ENCODE data around the gene MT1F. TPM values are rescaled to one million over a fixed set of nuclear protein-coding genes. Genes with fewer than 3 reads are reported as not detected.
A peak's percentile ranks its signal among the peaks of the same experiment; 100 is the strongest.

MT1F gene
- total RNA-seq, 4 donors from 2014 or later: 1.7 to 4.6 TPM; not detected in 2

- no peak for ATAC-seq
- 100% methylated on average over 1 to 2 of the region's 3 CpGs for WGBS, 2 donors (ENCODE audit: low coverage in 1 of 2)
These were observed 21.4 kb downstream of the MT1F start for GRCh38 chr16:56679078-56679730.

GRCh38 chr16:56679818-56680217 is 22.1 kb downstream of the MT1F start:
- no peak for ATAC-seq
- Histone ChIP-seq H3K9me3 (no peaks in the 10 kb centered on the region), H3K4me1 (peaks cover 0 to 44% (median 18%) of the 10 kb centered on the region in 3 donors), H3K27me3 (peaks cover 23% of the 10 kb centered on the region), H3K36me3 (no peaks in the 10 kb centered on the region), H3K4me3 (no peak overlapping the region), H3K27ac (no peak overlapping the region)
- no peak for TF ChIP-seq POLR2A (IDR thresholded peaks at IDR 0.05)
- TF ChIP-seq CTCF (IDR thresholded peaks at IDR 0.05): no peak
- TF ChIP-seq EP300 (IDR thresholded peaks at IDR 0.05): no peak
- TF ChIP-seq POLR2AphosphoS5 (IDR thresholded peaks at IDR 0.05): no peak
- WGBS, 2 donors (ENCODE audit: low coverage in 1 of 2): 69 to 77% methylated on average over 3 to 4 of the region's 6 CpGs

More at GRCh38 chr16:56679078-56679730, 21.4 kb downstream of the MT1F start:
- TF ChIP-seq CTCF (IDR thresholded peaks at IDR 0.05) (no peak), POLR2AphosphoS5 (IDR thresholded peaks at IDR 0.05) (no peak), EP300 (IDR thresholded peaks at IDR 0.05) (no peak), POLR2A (IDR thresholded peaks at IDR 0.05) (no peak)
- Histone ChIP-seq H3K4me3 (no peak overlapping the region), H3K27ac (no peak overlapping the region), H3K36me3 (no peaks in the 10 kb centered on the region), H3K9me3 (no peaks in the 10 kb centered on the region), H3K27me3 (peaks cover 29% of the 10 kb centered on the region), H3K4me1 (peaks cover 0 to 38% (median 15%) of the 10 kb centered on the region in 3 donors)

GRCh38 chr16:56681939-56682702 is 24.4 kb downstream of the MT1F start, which contains the start of gene MT1X:
Gene MT1X (plus strand): TSS chr16:56682470. CDS start chr16:56682541, 71 bp downstream.
- Histone ChIP-seq H3K27me3 (no peaks in the 10 kb centered on the region), H3K36me3 (no peaks in the 10 kb centered on the region), H3K4me3 (peak within 1 kb of the TSS; percentile 61 to 66), H3K9me3 (no peaks in the 10 kb centered on the region), H3K4me1 (peaks cover 0 to 40% (median 14%) of the 10 kb centered on the region in 3 donors), H3K27ac (peak within 1 kb of the TSS; percentile 45 to 88 (median 81))
- peak; percentile 98 for ATAC-seq
- TF ChIP-seq EP300 (IDR thresholded peaks at IDR 0.05) (no peak), CTCF (IDR thresholded peaks at IDR 0.05) (peak in 1 of 4 experiments; percentile 18), POLR2AphosphoS5 (IDR thresholded peaks at IDR 0.05) (peak; percentile 98), POLR2A (IDR thresholded peaks at IDR 0.05) (peak; percentile 95 to 97)
- WGBS, 2 donors (ENCODE audit: low coverage in 1 of 2): 0 to 2% methylated on average over 4 to 11 of the region's 49 CpGs

- 60% methylated on average over 1 of the region's 8 CpGs; no CpG with 5 or more reads in 1 of the 2 donors for WGBS, 2 donors (ENCODE audit: low coverage in 1 of 2)
- Histone ChIP-seq H3K9me3 (no peaks in the 10 kb centered on the region), H3K27me3 (no peaks in the 10 kb centered on the region), H3K4me1 (peaks cover 0 to 40% (median 14%) of the 10 kb centered on the region in 3 donors), H3K36me3 (no peaks in the 10 kb centered on the region), H3K4me3 (peak overlapping the region; percentile 61 to 66), H3K27ac (peak overlapping the region; percentile 45 to 88 (median 81))
- ATAC-seq: no peak
- TF ChIP-seq POLR2A (IDR thresholded peaks at IDR 0.05) (no peak), CTCF (IDR thresholded peaks at IDR 0.05) (no peak), POLR2AphosphoS5 (IDR thresholded peaks at IDR 0.05) (no peak), EP300 (IDR thresholded peaks at IDR 0.05) (no peak)
These were observed 25.1 kb downstream of the MT1F start for GRCh38 chr16:56682703-56683397.

All from gastroesophageal sphincter (tissue), 4 donors.